DMS79 (cell line): ENCODE data around the gene CHMP6.
"Not testable (repeated sequence)": the region's sequence is repeated elsewhere in the genome, so short reads cannot be mapped to it uniquely, and the experiment has no call there.

Source experiments
- DNase-seq: peaks from one replicate; lab custom pipeline; 2025; lab: John Stamatoyannopoulos, UW

Gene CHMP6

DNA sequence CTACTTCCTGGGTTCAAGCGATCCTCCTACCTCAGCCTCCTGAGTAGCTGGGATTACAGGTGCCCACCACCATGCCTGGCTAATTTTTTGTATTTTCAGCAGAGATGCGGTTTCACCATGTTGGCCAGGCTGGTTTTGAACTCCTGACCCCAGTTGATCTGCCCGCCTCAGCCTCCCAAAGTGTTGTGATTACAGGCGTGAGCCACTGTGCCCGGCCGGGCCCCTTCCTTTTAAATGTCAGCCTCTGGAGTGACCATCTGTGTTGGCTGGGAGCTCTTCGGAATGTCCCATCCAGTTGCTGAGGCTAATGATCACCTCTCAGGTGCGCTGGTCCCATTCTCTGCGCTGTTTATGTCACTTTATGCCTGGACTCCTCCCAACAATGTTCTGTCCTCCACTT, 38.7 kb downstream of the CHMP6 start:
- not testable (repeated sequence) for DNase-seq

DNA sequence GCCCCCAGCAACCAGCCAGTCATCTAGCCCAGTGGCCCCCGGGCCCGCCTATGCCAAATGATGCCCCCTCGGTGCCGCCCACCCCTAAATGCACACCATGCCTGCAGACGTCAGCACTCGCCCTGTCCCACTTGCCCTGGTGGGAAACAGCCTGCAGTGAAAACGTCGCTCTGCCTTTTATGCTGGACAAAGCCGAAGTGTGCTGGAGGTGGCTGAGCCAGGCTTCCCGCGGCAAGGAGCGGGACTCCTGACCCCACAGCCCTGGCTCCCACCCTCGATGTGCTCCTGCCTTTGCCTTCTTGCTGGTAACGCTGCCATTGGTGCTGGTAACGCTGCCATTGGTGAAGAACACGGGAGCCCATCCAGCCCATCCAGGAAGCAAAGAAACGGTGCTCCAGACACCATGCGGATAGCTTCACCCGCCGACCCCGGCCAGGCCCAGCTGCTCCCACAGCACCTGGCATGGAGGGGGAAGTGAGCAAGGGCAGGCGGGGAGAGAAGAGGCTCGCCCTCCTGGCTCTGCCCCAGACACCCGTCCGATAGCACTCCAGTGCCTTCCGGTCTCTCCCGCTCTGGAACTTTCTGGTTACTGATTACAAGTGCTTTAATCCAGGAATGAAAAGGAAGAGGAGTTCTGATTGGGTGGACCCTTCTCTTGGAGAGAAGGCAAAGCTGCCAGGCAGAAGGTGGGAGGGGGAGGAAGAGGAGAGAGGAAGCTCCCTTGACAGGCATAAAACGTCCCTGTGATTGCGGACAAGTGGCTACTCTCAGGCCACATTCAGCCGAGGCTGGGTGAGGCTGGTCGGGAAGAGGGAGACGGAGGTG, 39.3 kb downstream of the CHMP6 start:
- DNase-seq = no peak

DNA sequence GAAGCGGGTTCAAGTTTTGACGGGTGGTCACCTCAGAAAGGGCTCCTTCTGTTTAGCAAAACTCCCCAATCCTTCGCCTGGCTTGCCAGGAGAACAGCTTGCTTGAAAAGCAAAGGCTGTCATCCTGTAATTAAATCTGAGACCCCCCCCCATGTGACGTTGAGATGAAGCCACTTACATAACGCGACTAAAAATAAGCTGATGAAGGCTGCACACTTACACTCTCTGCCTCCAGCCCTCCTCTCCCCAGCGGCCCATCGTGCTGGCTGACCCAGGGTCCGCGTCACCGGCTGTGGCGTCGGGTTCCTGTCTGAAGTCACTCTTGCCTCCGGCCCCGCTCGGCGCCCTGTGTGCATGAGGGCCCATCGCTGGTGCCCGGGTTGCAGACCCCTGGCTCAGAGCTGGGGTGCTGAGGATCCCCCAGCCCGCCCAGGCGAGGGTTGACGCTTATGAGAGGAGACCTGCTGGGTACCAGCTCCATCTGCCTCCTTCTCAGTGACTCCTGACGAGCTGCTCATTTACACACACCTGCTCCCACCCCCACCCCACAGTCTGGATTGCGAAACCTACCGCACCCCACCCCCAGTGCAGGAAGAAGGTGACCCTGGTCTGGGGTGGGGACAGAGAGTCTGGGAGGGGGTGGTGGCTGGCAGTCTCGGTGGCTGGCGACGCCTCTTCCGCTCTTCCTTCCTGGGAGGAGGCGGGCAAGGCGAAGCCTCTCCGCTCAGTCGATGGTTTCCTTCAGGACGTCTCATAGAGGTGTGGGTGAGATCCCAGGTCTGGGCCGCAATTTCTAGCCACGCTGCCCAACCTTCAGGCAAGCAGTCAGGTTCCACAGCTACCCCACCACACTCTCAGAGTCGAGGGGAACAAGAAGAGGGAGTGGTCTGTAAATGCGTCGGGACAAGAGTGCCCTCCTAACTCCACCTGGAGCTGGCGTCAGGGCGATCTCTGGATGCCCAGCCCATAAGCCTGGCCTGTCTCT, 40.2 kb downstream of the CHMP6 start:
- no peak for DNase-seq

DNA sequence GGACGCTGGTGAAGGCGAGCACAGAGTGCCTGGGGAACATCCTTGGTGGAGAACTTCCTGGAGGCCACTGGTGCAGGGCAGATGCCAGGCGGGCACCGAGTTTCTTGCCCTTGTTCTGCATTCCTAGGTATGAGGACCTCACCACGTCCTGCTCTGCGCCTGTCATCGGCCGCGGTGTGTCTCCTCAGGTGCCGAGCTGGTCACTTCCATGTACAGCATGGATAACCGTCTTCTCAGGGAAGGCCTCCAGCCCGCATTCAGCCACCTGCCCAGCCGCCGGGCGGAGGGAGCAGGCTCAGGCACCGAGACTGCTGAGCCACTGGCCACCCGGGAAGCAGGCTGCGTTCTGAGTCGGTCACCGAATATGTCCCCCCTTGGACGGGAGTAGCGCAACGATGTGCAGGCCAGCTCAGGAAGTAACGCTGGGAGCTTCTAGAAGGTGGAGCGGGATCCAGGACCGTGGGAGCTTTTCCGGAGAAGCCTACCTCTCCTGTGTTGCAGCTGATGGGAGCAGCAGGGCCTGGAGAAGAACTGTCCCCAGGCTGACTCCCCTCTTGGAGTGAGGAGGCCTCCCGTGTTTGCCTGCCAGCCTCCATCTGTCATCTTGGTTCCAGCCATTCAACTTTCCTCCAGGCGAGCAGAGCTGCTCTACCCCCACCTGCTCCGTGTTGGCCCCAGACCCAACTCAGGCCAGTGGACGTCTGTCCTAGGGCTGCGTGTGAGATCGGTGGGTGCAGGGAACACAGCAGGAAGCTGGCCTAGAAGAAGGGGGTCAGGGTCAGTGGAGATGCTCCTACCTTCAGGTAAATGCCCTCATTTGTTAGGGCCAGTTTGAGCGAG, 41.2 kb downstream of the CHMP6 start:
- no peak for DNase-seq

DNA sequence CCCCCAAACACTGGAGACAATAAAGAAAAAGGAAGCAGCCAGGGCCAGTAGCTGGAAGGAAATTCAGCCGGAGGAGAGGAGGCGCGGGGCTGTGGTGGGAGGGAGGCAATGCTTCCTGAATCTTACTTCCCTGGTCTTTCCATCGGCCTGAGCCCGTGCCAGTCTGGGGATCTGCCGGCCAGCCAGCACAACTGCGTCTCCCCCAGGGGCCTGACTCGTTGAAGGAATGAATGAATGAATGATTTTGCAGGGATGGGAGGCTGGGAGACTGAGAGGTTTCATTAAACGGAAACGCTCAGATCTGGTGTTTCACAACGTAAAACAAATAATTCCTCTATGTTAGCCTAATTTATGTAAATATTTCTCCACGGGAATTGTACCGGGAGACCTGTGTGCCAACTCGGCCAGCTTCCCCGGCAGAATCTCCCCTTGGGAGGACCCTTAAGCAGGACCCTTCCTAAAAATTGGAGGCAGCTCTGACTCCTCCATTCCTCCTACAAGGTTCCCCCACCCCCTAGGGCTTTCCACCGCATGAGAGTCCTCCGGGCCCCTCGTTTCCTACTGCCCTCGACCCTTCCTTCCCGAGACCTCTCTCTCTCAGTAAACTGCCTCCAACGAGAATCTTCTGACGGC, 42.0 kb downstream of the CHMP6 start:
- no peak for DNase-seq

DNA sequence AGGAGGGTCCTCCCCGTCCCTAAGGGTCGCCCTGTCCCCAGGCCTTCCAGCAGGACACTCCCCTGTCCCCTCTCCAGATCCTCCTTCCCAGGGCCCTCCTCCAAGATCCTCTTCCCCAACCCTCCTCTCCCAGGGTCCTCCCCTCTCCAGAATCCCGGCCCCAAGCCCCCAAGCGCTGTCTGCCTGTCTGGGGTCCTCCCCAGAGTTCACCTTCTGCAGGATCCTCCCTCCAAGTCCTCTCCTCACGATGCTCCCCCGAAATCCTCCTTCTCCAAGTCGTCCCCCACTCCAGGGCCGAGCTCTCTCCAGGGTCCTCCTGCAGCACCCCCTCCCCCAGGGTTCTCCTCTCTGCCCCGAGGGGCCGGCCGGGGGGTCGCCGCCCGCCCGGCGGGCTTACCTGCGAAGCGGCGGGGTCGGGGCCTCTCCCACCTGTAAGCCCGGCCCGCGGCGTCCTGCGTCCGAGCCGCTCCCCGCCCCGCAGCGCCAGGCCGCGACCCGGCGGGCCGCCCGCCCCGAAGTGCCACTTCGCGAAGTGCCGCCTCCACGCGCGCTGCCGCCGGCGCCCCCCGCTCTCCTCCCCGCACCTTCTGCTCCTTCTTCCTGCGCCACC, 42.6 kb downstream of the CHMP6 start:
- DNase-seq = no peak

DNA sequence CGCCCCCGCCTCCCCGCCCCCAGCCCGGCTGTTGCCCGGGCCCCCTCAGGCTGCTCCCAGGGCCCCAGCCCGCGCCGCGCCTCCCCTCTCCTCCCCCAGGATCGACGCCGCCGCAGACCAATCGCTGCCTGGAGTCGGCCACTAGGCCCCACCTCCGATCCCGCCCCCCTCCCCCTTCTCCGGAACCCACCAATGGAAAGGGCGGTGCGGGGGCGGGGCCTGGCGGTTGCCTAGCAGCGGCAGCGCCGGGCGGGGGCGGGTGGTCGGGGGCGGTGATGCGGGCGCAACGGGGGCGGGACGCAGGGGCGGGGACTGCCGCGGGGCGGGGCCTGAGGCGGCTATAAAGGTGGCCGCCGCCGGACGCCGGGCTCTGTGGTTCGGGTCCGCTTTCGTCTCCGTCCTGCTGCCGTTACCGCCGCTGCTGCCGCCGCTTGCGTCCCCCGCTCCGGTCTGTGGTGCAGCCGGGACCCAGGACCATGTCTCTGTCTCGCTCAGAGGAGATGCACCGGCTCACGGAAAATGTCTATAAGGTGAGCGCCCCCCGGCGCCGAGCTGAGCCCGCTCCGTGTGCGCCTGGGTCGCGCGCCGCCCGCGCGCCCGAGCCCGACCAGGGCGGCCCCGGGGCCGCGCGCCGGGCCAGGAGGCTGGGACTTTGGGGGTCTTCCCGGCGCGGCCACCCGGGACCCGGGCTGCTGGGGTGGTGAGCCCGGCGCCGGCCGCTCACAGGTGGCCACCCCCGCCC, 43.3 kb downstream of the CHMP6 start, which contains the start of gene BAIAP2:
Gene BAIAP2, plus strand, starts transcription at position 373 of the 742 bp plus-strand sequence. Its CDS starts 104 bp downstream, at position 477.
- peak; percentile 66 for DNase-seq

DNA sequence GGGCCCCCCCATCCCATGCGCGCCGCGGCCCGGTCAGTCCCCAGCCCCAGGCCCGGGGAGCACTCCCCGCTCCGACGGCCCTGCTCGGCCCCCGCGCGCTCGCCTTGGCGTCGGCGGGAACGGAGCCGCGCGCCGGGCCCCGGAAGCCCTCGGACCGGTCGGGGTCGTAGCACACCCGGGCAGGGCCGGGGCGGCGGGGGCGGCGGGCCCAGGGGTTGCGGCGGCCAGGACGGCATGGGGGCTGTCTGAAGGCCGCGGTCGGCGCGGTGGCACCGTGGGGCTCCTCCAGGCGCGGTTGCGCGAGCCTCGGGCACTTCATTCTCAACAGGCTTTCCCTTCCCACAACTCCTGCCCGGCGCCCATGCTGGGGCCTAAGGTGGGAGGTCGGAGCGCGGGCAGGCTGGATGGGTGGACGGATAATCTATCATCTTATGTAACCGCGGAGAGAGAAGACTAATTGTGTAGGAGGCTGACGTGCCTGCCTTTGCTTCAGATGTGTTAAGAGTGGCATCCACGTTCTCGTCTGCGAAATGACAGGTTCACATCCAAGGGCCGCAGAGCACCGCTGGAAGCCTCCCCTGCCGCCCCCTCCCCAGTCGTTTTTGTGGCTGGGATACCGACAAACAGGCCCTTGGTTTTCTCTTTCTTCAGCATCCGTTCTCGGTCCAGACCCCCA, 44.0 kb downstream of the CHMP6 start:
- no peak for DNase-seq

DNA sequence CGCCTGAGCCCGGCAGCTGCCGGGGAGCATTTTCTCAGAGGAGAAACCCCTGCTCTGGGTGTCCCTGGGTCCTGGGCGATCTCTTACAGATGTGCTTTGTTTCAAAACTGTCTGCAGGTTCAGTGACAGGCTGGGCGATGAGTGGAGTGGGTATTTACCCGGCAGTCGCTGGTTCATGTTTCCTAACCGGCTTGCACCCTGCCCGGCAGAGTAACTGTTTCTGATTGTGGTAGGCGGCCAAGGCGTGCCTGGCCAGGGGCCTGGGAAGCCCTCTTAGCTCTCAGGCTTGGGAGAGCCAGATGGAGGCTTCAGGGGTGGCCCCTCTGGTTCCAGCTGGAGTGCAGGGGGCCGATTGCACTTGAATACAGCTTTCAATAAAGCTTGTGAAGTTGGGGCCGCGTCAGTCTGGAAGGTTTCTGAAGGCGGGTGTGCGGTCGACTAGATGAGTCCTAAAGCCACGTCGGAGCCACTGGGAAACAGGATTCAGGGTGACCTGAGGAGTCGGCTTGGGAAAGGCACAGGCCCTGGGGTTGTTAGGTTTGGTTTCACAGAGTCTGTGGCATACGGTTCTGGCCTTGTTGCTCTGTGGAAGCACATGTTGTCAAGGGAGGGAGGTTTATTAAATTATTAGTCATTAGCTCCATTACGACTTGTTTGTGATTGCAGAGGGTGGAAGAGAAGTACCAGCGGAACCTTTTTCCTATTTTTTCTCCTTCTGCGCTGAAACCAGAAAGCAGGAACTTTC, 44.7 kb downstream of the CHMP6 start:
- DNase-seq = no peak

DNA sequence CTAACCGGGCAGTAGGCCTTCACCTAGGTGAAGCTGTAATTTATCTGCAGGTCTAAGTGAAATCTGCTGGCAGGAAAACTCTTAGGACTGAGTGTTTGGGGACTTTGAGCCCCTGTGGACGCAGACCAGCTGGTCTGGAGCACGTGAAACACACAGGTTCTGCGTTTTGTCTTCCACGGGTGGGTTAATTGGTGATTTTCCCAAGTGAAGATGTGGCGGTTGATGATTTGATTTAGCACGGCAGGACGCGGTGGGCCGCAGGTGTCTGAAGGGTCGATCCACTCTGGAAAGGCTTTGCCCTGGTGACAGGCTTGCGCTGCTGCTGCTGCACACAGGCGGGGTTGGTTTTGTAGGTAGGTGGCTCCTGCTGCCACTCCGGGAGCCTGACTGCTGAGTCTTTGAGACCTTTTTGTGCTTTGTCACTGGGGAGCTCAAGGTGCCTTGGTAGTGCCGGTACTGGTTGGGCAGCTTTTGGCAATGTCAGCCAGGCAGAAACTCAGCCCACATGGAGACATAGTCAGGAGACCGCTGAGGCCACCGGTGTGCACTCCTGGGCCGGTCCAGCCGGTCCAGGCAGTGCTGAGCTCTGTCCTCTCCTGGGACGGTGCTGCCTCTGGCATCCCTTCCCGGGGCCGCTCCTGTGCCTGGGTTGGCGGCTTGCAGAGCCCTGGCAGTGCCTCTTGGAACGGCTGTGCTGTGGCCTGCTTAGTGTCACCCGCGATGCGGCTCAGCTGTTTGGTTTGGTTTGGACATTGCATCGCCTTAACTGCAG, 45.6 kb downstream of the CHMP6 start:
- DNase-seq = no peak

DNA sequence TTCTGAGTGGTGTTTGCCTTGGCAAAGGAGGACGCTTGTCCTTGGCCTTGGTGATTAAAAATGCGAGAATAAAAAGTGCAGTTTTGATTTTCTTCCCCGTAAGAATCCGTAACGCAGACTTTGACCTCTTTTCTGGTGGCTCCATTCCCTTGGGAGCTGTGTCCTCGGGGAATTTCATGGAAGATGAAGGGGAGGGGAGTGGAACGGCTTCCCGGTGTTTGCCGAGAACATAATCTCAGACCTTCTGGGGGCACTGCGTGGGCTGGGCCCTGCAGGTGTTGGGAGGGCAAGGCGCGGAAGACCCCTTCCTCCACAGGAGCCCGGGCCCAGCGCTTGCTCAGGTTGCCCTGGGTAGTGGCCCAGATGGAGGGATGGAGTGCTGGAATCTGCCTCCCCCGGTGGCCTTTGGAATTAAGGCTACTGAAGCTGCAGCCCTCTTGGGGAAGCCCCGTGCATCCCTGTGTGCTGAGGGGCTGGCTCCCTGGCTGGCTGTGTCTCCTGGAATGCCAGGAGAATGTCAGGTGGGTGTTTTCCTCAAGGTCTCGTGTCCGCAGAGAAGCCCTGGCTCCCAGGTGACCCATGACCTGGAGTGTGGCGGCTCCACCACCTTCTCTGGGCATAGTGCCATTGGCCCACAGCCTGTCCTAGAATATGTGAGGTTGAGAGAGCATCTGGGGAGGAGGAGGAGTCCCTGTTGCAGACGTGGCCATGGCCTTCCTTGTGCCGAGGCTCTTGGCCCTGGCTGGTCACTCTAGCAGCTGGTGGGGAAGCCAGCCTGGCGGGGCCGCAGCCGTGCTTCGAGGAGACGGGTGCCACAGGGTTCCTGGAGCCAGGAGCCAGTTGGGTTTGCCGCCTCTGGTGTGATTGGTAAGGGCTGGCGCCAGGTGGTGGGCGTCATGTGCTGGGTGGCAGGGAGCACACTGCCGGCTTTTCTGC, 46.4 kb downstream of the CHMP6 start:
- DNase-seq = no peak

DNA sequence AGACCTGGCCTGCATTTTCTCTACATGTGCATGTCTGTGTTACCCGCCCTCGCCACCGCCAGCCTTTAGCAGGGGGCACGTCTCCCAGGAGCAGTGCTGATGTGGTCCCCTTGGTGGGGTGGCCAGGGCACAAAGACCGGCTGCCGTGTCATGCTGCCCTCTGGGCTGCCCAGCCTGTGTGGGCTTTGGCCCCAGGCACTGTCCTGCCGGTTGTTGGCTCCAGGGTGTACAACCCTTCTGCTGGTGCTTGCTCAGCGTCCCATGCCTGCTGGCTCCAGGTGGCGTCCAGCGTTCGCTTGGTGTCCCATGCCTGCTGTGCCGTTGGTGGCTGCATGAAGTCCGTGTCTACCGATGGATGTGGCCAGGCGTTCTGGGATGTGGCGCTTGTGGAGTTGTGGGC, 47.5 kb downstream of the CHMP6 start:
- DNase-seq = no peak

DNA sequence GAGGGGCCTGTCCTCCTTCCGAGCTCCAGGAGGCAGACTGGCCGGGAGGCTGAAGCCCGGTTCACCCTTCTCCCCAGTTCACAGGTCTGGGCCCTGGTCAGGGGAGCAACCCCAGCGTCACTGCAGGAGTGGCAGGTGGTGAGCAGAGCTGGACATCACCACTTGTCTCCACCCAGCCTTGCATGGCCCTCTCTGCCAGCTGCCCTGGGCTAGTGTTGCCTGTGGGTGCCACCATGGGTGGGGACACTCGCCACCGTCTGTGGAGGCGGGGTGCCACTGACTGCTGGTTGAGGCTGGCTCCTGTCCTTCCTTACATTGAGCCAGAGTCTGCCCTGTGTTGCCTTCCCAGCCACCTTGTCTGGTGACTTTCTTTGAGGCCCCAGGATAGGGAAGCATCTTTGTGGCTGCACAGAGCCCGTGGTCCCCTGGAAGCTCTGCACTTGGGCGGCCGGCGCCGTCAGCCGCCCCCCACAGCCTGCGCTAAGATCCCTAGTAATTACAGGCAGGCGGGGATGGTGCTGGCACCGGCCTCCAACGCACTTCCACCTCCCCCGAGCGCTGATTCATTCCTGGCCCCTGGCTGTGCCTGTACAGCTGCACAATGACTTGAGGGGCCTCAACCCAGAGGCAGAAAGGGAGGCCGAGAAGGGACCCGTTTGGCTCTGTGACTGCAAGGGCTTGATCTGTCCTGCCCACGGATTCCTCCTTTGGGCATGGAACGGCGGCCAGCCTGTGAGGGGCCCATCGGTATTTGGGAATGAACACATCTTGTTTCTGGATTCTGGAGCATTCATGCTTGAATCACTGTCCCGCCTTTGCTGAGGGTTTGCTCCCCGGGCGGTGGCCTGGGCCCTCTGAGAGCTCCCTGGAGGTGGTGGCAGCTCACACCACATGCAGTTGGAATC, 48.5 kb downstream of the CHMP6 start:
- DNase-seq = no peak

DNA sequence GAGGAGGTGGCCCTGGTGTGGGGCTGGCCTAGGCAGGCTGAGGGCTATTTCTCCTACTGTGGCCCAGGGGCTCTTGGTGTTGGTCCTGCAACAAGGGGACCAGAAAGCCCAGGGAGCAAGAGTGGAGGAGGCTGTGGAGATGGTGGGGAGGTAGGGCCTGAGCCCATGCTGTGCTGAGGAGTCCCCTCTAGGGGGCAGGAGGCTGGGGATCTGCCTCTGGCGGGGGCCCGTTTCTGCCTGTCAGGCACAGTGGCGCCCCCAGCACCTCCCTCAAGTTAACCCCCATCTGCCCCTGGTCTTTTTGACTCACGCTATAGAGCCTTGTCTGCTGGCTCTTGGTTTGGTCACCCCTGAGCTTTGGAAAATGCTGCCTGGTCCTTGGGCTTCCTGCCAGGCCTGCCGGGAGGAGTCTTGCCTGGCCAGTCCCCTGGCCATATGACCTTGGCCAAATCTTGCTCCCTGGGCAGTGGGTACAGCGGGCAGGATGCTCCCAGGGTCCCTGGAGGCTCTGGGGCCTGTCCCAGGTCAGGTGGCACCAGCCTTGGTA, 49.2 kb downstream of the CHMP6 start:
- no peak for DNase-seq

DNA sequence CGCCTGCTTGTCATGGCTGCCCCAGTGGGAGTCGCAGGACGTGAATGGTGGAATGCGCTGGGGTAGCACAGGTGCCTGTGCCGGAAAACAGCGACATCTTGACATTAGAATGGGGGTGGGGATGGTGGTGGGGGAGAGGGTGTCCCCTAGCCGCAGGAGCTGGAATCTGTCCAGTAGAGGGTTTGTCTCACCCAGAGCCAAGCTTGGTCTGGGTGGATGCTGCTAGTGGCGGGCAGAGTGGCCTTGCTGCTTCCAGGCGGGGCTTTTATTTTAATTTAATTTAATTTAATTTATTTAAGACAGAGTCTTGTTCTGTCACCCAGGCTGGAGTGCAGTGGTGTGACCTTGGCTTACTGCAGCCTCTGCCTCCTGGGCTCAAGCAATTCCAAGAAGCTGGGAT, 51.0 kb downstream of the CHMP6 start:
- DNase-seq = no peak

DNA sequence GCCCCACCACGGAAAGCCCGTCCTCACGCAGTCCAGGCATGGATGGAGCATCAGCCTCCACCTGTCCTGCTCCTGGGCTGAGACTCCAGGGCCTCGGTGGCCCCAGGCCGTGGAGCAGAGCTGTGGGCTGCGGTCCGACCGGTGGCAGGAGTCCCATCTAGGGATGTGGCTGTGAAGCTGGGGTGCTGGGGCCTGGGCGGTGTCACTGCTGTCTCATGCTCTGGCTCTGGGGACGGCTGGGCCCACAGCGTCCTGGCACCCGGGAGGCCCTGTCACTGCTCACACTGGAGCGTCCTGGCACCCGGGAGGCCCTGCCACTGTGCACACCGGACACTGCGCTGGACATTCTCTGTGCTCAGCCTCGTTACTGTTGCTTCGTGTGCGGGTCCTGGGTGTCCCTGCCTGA, 51.7 kb downstream of the CHMP6 start:
- no peak for DNase-seq
